ENCODE data around the gene SPOPL.
"Not testable (repeated sequence)": the region's sequence is repeated elsewhere in the genome, so short reads cannot be mapped to it uniquely, and the experiment has no call there.

The SPOPL gene

GRCh38 chr2:138501425-138502254, at the start of gene SPOPL:
Gene SPOPL (plus strand): TSS chr2:138501770. CDS start chr2:138550217, 48,447 bp downstream.
- DNase-seq (ENCODE audit: low read depth, low spot score): peak; percentile 58

- DNase-seq (ENCODE audit: low read depth, low spot score): no peak
These were observed 49.2 kb upstream of the SPOPL start for GRCh38 chr2:138452324-138452723.

- DNase-seq (ENCODE audit: low read depth, low spot score): no peak
These were observed 47.8 kb upstream of the SPOPL start for GRCh38 chr2:138453815-138454214.

- DNase-seq (ENCODE audit: low read depth, low spot score): no peak
These were observed 46.8 kb upstream of the SPOPL start for GRCh38 chr2:138454761-138455160.

- no peak for DNase-seq (ENCODE audit: low read depth, low spot score)
These were observed 46.3 kb upstream of the SPOPL start for GRCh38 chr2:138455275-138455674.

GRCh38 chr2:138455691-138456090, 45.9 kb upstream of the SPOPL start:
- no peak for DNase-seq (ENCODE audit: low read depth, low spot score)

- not testable (repeated sequence) for DNase-seq (ENCODE audit: low read depth, low spot score)
These were observed 38.9 kb upstream of the SPOPL start for GRCh38 chr2:138462689-138463088.

- no peak for DNase-seq (ENCODE audit: low read depth, low spot score)
These were observed 33.0 kb upstream of the SPOPL start for GRCh38 chr2:138468617-138469016.

GRCh38 chr2:138469411-138469810, 32.2 kb upstream of the SPOPL start:
- DNase-seq (ENCODE audit: low read depth, low spot score): no peak

- DNase-seq (ENCODE audit: low read depth, low spot score): no peak
These were observed 30.6 kb upstream of the SPOPL start for GRCh38 chr2:138470941-138471340.

- no peak for DNase-seq (ENCODE audit: low read depth, low spot score)
These were observed 27.3 kb upstream of the SPOPL start for GRCh38 chr2:138474100-138474825.

- DNase-seq (ENCODE audit: low read depth, low spot score): no peak
These were observed 26.2 kb upstream of the SPOPL start for GRCh38 chr2:138475277-138475776.

GRCh38 chr2:138476186-138476585, 25.4 kb upstream of the SPOPL start:
- DNase-seq (ENCODE audit: low read depth, low spot score): no peak

GRCh38 chr2:138476940-138477339, 24.6 kb upstream of the SPOPL start:
- DNase-seq (ENCODE audit: low read depth, low spot score): no peak

- DNase-seq (ENCODE audit: low read depth, low spot score): not testable (repeated sequence)
These were observed 18.8 kb upstream of the SPOPL start for GRCh38 chr2:138482796-138483195.

GRCh38 chr2:138485019-138485418, 16.6 kb upstream of the SPOPL start:
- no peak for DNase-seq (ENCODE audit: low read depth, low spot score)

- DNase-seq (ENCODE audit: low read depth, low spot score): no peak
These were observed 15.0 kb upstream of the SPOPL start for GRCh38 chr2:138486363-138487198.

- no peak for DNase-seq (ENCODE audit: low read depth, low spot score)
These were observed 10.7 kb upstream of the SPOPL start for GRCh38 chr2:138490673-138491494.

GRCh38 chr2:138491495-138491862, 10.1 kb upstream of the SPOPL start:
- DNase-seq (ENCODE audit: low read depth, low spot score): no peak

- no peak for DNase-seq (ENCODE audit: low read depth, low spot score)
These were observed 9.4 kb upstream of the SPOPL start for GRCh38 chr2:138492160-138492559.

GRCh38 chr2:138493334-138493733, 8.2 kb upstream of the SPOPL start:
- DNase-seq (ENCODE audit: low read depth, low spot score): no peak

All from smooth muscle cell of the brain vasculature (primary cell).